Body of pancreas (tissue), 4 donors: ENCODE results near the gene ISOC2. TPM values are rescaled to one million over a fixed set of nuclear protein-coding genes. Genes with fewer than 3 reads are reported as not detected.

ENCODE experiments used
- ATAC-seq: fragments of 150-250 bp; one replicate; pipeline ENCODE4 v1.9.1; 2016
- DNase-seq, 4 donors: peaks; one replicate each; pipeline ENCODE4 v3.0.0-alpha.2; 2019
- H3K27ac ChIP-seq, 4 donors: fragments of 200-600 bp; sonication (generic); 1 replicate in 3 of 4; 2 replicates in 1 of 4; pipeline versions ENCODE4 v1.5.1 to v1.6.1; 2016 to 2019; ENCODE audit warnings: mild to moderate bottlenecking in 1 of 4, mixed read lengths in 1 of 4, moderate library complexity in 1 of 4
- H3K27me3 ChIP-seq, 2 donors: fragments of 200-600 bp; sonication (generic); one replicate each; pipeline ENCODE4 v1.6.0; 2016; ENCODE audit warnings: mild to moderate bottlenecking in 1 of 2
- H3K36me3 ChIP-seq, 2 donors: fragments of 200-600 bp; sonication (generic); replicated peaks in 1 of 2; 2 replicates each; pipeline ENCODE4 v1.5.1; 2016; ENCODE audit warnings: low read depth in 2 of 2; ENCODE audit not compliant: insufficient read depth in 1 of 2
- H3K4me1 ChIP-seq: fragments of 200-600 bp; sonication (generic); one replicate; pipeline ENCODE4 v1.6.0; 2016
- H3K4me3 ChIP-seq, 2 donors: fragments of 200-600 bp; sonication (generic); 1 replicate in 1 of 2; 2 replicates in 1 of 2; pipeline ENCODE4 v1.5.1; 2016 to 2019
- H3K9me3 ChIP-seq, 3 donors: fragments of 200-600 bp; sonication (generic); 1 replicate in 2 of 3; 2 replicates in 1 of 3; pipeline ENCODE4 v1.5.1; 2016
- CTCF ChIP-seq, 7 experiments: fragments of 450-650 bp in 4 of 7; fragments of 200-600 bp in 3 of 7; sonication (generic) in 3 of 7; IDR thresholded peaks; one replicate each; pipeline ENCODE4 v1.5.1; 2016 to 2019; ENCODE audit warnings: antibody characterized with exemption in 7 of 7
- POLR2A ChIP-seq, 3 donors: fragments of 450-650 bp; IDR thresholded peaks; one replicate each; pipeline ENCODE4 v1.6.1; 2016; ENCODE audit warnings: antibody characterized with exemption in 3 of 3, mild to moderate bottlenecking in 2 of 3
- WGBS, 2 donors: methylation state at CpG; one replicate each; pipeline ENCODE4 v1.1.5; 2017; 5-methylcytosine and 5-hydroxymethylcytosine counted together
- intact Hi-C: fragments of 100-400 bp; cut with DNase I; formaldehyde crosslinking; loops from one replicate; pipeline ENCODE4 v1.15.1; 2023
- total RNA-seq, 2 donors: library from RNA; depleted of rRNA; stranded (reverse); fragments of >200 nt; gene quantifications; one replicate each; pipeline ENCODE4 v1.1.0, GENCODE V29; 2016

Gene ISOC2
- total RNA-seq, 2 donors from 2014 or later = 38.4 to 75.8 TPM

GRCh38 chr19:55481148-55481793 is 19.8 kb upstream of the ISOC2 start:
- Histone ChIP-seq H3K27ac (no peak overlapping the region), H3K9me3 (no peaks in the 10 kb centered on the region), H3K4me3 (no peak overlapping the region), H3K27me3 (no peaks in the 10 kb centered on the region), H3K4me1 (peaks cover 64% of the 10 kb centered on the region), H3K36me3 (no peaks in the 10 kb centered on the region)
- WGBS, 2 donors = 93% methylated on average over 26 to 45 of the region's 52 CpGs
- intact Hi-C loops = no loop called here
- no peak for TF ChIP-seq POLR2A (IDR thresholded peaks at IDR 0.05)
- no peak for TF ChIP-seq CTCF (IDR thresholded peaks at IDR 0.05)
- no peak for ATAC-seq
- DNase-seq = no peak

GRCh38 chr19:55479451-55480230 is 18.2 kb upstream of the ISOC2 start:
- WGBS, 2 donors = 36 to 41% methylated on average over 14 to 15 of the region's 15 CpGs
- no peaks in the 10 kb centered on the region for H3K36me3 ChIP-seq
- no peaks in the 10 kb centered on the region for H3K27me3 ChIP-seq
- DNase-seq (peak; percentile 59 to 82 (median 74)), ATAC-seq (peak; percentile 28)
- intact Hi-C loops = no loop called here
- peaks cover 56% of the 10 kb centered on the region for H3K4me1 ChIP-seq
- H3K4me3 ChIP-seq = no peak overlapping the region
- TF ChIP-seq POLR2A (IDR thresholded peaks at IDR 0.05) = no peak
- TF ChIP-seq CTCF (IDR thresholded peaks at IDR 0.05) = no peak
- H3K9me3 ChIP-seq = no peaks in the 10 kb centered on the region
- peak overlapping the region; percentile 60 to 76 (median 73) for H3K27ac ChIP-seq

- Histone ChIP-seq H3K4me3 (no peak overlapping the region), H3K27ac (peak overlapping the region; percentile 60 to 76 (median 73)), H3K36me3 (no peaks in the 10 kb centered on the region), H3K27me3 (no peaks in the 10 kb centered on the region), H3K9me3 (no peaks in the 10 kb centered on the region), H3K4me1 (peaks cover 50% of the 10 kb centered on the region)
- 86% methylated on average over 17 of the region's 17 CpGs for WGBS, 2 donors
- DNase-seq = no peak
- ATAC-seq = no peak
- TF ChIP-seq POLR2A (IDR thresholded peaks at IDR 0.05) (no peak), CTCF (IDR thresholded peaks at IDR 0.05) (no peak)
- intact Hi-C loops = no loop called here
Observed at GRCh38 chr19:55479045-55479444, 17.6 kb upstream of the ISOC2 start.

GRCh38 chr19:55478364-55478763 is 16.9 kb upstream of the ISOC2 start:
- intact Hi-C loops = no loop called here
- 79 to 80% methylated on average over 12 of the region's 12 CpGs for WGBS, 2 donors
- Histone ChIP-seq H3K4me1 (peaks cover 49% of the 10 kb centered on the region), H3K36me3 (no peaks in the 10 kb centered on the region), H3K27ac (peak overlapping the region; percentile 60 to 76 (median 73)), H3K27me3 (no peaks in the 10 kb centered on the region), H3K9me3 (no peaks in the 10 kb centered on the region), H3K4me3 (no peak overlapping the region)
- TF ChIP-seq POLR2A (IDR thresholded peaks at IDR 0.05) (no peak), CTCF (IDR thresholded peaks at IDR 0.05) (no peak)
- DNase-seq (no peak), ATAC-seq (no peak)
